ENCODE results near the gene FRMD4B. TPM values are rescaled to one million over a fixed set of nuclear protein-coding genes. Genes with fewer than 3 reads are reported as not detected.

FRMD4B gene
- total and polyA plus RNA-seq, 10 of the 15 experiments (the other 5 are each of a cell fraction or from before 2014, with no cell fraction given) = 3.9 to 11.4 (median 8.0) TPM

DNA sequence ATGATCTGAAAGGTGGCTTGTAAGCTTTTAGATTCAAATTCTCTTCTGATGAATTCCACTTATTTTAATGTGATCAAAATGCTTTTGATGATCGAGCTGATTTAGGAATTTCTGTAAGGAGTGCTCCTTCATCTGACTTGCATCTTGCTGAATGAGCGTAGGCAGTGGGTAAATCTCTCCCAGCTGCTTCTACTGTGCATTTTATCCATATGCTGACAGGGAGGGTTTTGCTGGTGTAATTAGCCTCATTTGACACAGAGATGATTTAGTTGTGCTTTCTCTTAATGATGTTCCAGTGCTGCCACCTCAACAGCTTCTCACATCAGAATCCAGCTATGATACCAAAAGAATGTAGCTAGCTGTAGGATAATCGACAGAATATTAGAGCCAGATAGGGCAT lies 259.7 kb downstream of the FRMD4B start:
- Histone ChIP-seq H3K9ac (ENCODE audit: control insufficient read depth, insufficient read depth, low read length) (no peak overlapping the region), H3K36me3 (ENCODE audit: control insufficient read depth in 2 of 2, insufficient read depth in 2 of 2, low read length in 1 of 2) (no peaks in the 10 kb centered on the region), H3K9me3 (replicated peaks; ENCODE audit: control insufficient read depth, insufficient read depth, low read length) (no peaks in the 10 kb centered on the region), H3K4me2 (ENCODE audit: control insufficient read depth, insufficient read depth) (no peak overlapping the region), H3K4me1 (ENCODE audit: control insufficient read depth, insufficient read depth, low read length) (no peaks in the 10 kb centered on the region), H2AFZ (ENCODE audit: control insufficient read depth, low read depth, low read length) (no peak overlapping the region), H3K27ac (ENCODE audit: control insufficient read depth, insufficient read depth) (no peak overlapping the region), H4K20me1 (ENCODE audit: control insufficient read depth, insufficient read depth) (no peaks in the 10 kb centered on the region), H3K27me3 (replicated peaks in 1 of 2; ENCODE audit: control insufficient read depth in 2 of 2, insufficient read depth in 2 of 2, low read length in 1 of 2) (peaks cover 0 to 1% of the 10 kb centered on the region in 2 experiments; a peak in 1 of 4 replicates), H3K79me2 (ENCODE audit: control insufficient read depth, insufficient read depth, low read length) (no peaks in the 10 kb centered on the region), H3K4me3 (no peak overlapping the region)
- in situ Hi-C loops (cut with MboI) (loop anchor here (10.0 kb wide), 1 partner anchor 549 kb away; no protein-coding TSS in a partner anchor), intact Hi-C loops (cut with micrococcal nuclease; ENCODE audit: unreplicated experiment) (loop anchor here (10.0 kb wide), 1 partner anchor 819 kb away; no protein-coding TSS in a partner anchor)
- ATAC-seq (no peak), FAIRE-seq (no peak), DNase-seq (ENCODE audit: low read depth, low spot score) (no peak)
- POLR2A ChIA-PET = interaction anchor here (0.5 to 1.2 kb wide), 2 partner anchors 12 to 29 kb away, joined by 3 read pairs; no protein-coding TSS in a partner anchor
- 28% methylated on average over 3 of the region's 3 CpGs for WGBS (ENCODE audit: insufficient coverage, insufficient replicate concordance, low lambda C conversion rate, missing lambda C conversion rate)
- SMC1A ChIA-PET (ENCODE audit: uncharacterized antibody, unreplicated experiment) = interaction anchor here (0.9 to 3.2 kb wide), 4 partner anchors 9 to 180 kb away, joined by 3 to 14 read pairs (median 4); no protein-coding TSS in a partner anchor
- RAD21 ChIA-PET (ENCODE audit: unreplicated experiment) = interaction anchor here (1.0 to 1.7 kb wide), 4 partner anchors 32 to 284 kb away, joined by 3 to 5 read pairs (median 4); no protein-coding TSS in a partner anchor
- CTCF ChIA-PET = interaction anchor here (1.0 to 2.5 kb wide), 6 partner anchors 36 to 315 kb away, joined by 3 to 16 read pairs (median 4); no protein-coding TSS in a partner anchor
- BruUV-seq (replicated peaks) = no TSS peak
- TF ChIP-seq, protein P1, sequence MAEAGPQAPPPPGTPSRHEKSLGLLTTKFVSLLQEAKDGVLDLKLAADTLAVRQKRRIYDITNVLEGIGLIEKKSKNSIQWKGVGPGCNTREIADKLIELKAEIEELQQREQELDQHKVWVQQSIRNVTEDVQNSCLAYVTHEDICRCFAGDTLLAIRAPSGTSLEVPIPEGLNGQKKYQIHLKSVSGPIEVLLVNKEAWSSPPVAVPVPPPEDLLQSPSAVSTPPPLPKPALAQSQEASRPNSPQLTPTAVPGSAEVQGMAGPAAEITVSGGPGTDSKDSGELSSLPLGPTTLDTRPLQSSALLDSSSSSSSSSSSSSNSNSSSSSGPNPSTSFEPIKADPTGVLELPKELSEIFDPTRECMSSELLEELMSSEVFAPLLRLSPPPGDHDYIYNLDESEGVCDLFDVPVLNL (IDR thresholded peaks at IDR 0.05; ENCODE audit: low read depth, low read length) = no peak
- no peak for TF ChIP-seq KDM1A (IDR thresholded peaks at IDR 0.05; ENCODE audit: borderline replicate concordance)
- no peak for TF ChIP-seq POLR2AphosphoS5 (IDR thresholded peaks at IDR 0.05; ENCODE audit: low read length)
- no peak for TF ChIP-seq EZH2 (IDR thresholded peaks at IDR 0.05; ENCODE audit: borderline replicate concordance, control insufficient read depth, low read depth, low read length)
- no peak for TF ChIP-seq RB1 (IDR thresholded peaks at IDR 0.05; ENCODE audit: borderline replicate concordance)
- TF ChIP-seq, protein P2, sequence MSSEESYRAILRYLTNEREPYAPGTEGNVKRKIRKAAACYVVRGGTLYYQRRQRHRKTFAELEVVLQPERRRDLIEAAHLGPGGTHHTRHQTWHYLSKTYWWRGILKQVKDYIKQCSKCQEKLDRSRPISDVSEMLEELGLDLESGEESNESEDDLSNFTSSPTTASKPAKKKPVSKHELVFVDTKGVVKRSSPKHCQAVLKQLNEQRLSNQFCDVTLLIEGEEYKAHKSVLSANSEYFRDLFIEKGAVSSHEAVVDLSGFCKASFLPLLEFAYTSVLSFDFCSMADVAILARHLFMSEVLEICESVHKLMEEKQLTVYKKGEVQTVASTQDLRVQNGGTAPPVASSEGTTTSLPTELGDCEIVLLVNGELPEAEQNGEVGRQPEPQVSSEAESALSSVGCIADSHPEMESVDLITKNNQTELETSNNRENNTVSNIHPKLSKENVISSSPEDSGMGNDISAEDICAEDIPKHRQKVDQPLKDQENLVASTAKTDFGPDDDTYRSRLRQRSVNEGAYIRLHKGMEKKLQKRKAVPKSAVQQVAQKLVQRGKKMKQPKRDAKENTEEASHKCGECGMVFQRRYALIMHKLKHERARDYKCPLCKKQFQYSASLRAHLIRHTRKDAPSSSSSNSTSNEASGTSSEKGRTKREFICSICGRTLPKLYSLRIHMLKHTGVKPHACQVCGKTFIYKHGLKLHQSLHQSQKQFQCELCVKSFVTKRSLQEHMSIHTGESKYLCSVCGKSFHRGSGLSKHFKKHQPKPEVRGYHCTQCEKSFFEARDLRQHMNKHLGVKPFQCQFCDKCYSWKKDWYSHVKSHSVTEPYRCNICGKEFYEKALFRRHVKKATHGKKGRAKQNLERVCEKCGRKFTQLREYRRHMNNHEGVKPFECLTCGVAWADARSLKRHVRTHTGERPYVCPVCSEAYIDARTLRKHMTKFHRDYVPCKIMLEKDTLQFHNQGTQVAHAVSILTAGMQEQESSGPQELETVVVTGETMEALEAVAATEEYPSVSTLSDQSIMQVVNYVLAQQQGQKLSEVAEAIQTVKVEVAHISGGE (CRISPR knock-in tag; IDR thresholded peaks at IDR 0.05) = no peak
- TF ChIP-seq EED (IDR thresholded peaks at IDR 0.05; ENCODE audit: low read depth) = no peak
- no peak for TF ChIP-seq SMAD1 (IDR thresholded peaks at IDR 0.05; ENCODE audit: low read depth, partially characterized antibody)
- TF ChIP-seq BHLHE40 (IDR thresholded peaks at IDR 0.05; ENCODE audit: borderline replicate concordance in 1 of 2, low read depth in 2 of 2, low read length in 1 of 2) = no peak
- no peak for TF ChIP-seq SIX5 (IDR thresholded peaks at IDR 0.05; ENCODE audit: low read depth, low read length, severe bottlenecking)
- no peak for TF ChIP-seq TBL1XR1 (IDR thresholded peaks at IDR 0.05; ENCODE audit: low read depth, low read length)
- TF ChIP-seq MXI1 (IDR thresholded peaks at IDR 0.05; ENCODE audit: low read depth, low read length) = no peak
- TF ChIP-seq LARP7 (IDR thresholded peaks at IDR 0.05) = no peak
- no peak for TF ChIP-seq JUNB (IDR thresholded peaks at IDR 0.05)
- no peak for TF ChIP-seq ZZZ3 (IDR thresholded peaks at IDR 0.05; ENCODE audit: control insufficient read depth, insufficient read length, low read depth)
- TF ChIP-seq SMC3 (IDR thresholded peaks at IDR 0.05; ENCODE audit: borderline replicate concordance, low read length) = no peak
- TF ChIP-seq ZNF207 (IDR thresholded peaks at IDR 0.05; ENCODE audit: borderline replicate concordance) = no peak
- no peak for TF ChIP-seq TCF3 (IDR thresholded peaks at IDR 0.05; ENCODE audit: borderline replicate concordance, insufficient read depth, low read depth, low read length)
- TF ChIP-seq CBFB (IDR thresholded peaks at IDR 0.05; ENCODE audit: low read depth) = no peak
